ENCODE measurements around the gene CDIP1. TPM values are rescaled to one million over a fixed set of nuclear protein-coding genes. Genes with fewer than 3 reads are reported as not detected.

Gene CDIP1
- total and polyA plus RNA-seq, 2 of the 8 experiments (the other 6 are each of a cell fraction or from before 2014, with no cell fraction given) = 56.6 to 76.3 TPM

GRCh38 chr16:4525634-4526277 lies 12.8 kb downstream of the CDIP1 start (continued):
- TF ChIP-seq TCF12 (IDR thresholded peaks at IDR 0.05; ENCODE audit: low read depth, low read length) (no peak), POLR2A (IDR thresholded peaks at IDR 0.05; ENCODE audit: control extremely low read depth in 1 of 2, low read depth in 2 of 2, low read length in 2 of 2) (no peak), NANOG (IDR thresholded peaks at IDR 0.05; ENCODE audit: insufficient read depth, low read depth, low read length, poor library complexity, severe bottlenecking) (no peak), CEBPB (IDR thresholded peaks at IDR 0.05; ENCODE audit: low read depth, low read length) (no peak), TEAD4 (IDR thresholded peaks at IDR 0.05; ENCODE audit: low read depth, low read length) (no peak), POU5F1 (IDR thresholded peaks at IDR 0.05; ENCODE audit: low read depth, low read length) (no peak)

All from H1 (cell line).